H1 (cell line): ENCODE data around the gene ADGRV1. TPM values are rescaled to one million over a fixed set of nuclear protein-coding genes. Genes with fewer than 3 reads are reported as not detected.

ENCODE experiments used
- CTCF ChIA-PET: fragments of 300-600 bp; sonication (Branson Sonifier 250); formaldehyde crosslinking; loops from one replicate; lab custom pipeline; 2021; ENCODE audit not compliant: partially characterized antibody; lab: Charles Lee
- POLR2A ChIA-PET: fragments of 300-600 bp; sonication (Branson Sonifier 250); formaldehyde crosslinking; loops from one replicate; lab custom pipeline; 2021; ENCODE audit warnings: inconsistent platforms; ENCODE audit not compliant: partially characterized antibody; lab: Charles Lee
- DNase-seq, 2 experiments: peaks; one replicate each; pipeline versions ENCODE4 v3.0.0 to v3.0.0-alpha.2; 2010 to 2022; ENCODE audit warnings: low spot score in 2 of 2, low read depth in 1 of 2, mixed read lengths in 1 of 2
- FAIRE-seq: peaks from 2 replicates; lab custom pipeline; 2011; peaks lifted over from hg19 to GRCh38; lab: Jason Lieb, UNC
- H2AFZ ChIP-seq: 2 replicates; pipeline ENCODE4 v1.8.1; 2012; ENCODE audit warnings: low read length, inconsistent platforms
- H2AK5ac ChIP-seq: 2 replicates; pipeline ENCODE4 v1.6.1; 2013; ENCODE audit warnings: low read depth, low read length
- H2BK120ac ChIP-seq: replicated peaks from 2 replicates; pipeline ENCODE3; 2013; ENCODE audit warnings: low read depth, low read length, inconsistent platforms
- H2BK12ac ChIP-seq: 2 replicates; pipeline ENCODE4 v1.6.1; 2013; ENCODE audit warnings: low read depth, low read length
- H2BK15ac ChIP-seq: 2 replicates; pipeline ENCODE4 v1.6.1; 2013; ENCODE audit warnings: low read length
- H2BK20ac ChIP-seq: 2 replicates; pipeline ENCODE4 v1.6.1; 2013; ENCODE audit warnings: low read length
- H2BK5ac ChIP-seq: 2 replicates; pipeline ENCODE4 v1.6.1; 2013; ENCODE audit warnings: low read depth, low read length
- H3K14ac ChIP-seq: 2 replicates; pipeline ENCODE4 v1.6.1; 2013; ENCODE audit warnings: inconsistent platforms; ENCODE audit not compliant: insufficient read length
- H3K18ac ChIP-seq: 2 replicates; pipeline ENCODE4 v1.6.1; 2013; ENCODE audit warnings: low read length; ENCODE audit errors: extremely low read depth
- H3K23ac ChIP-seq: 2 replicates; pipeline ENCODE4 v1.6.1; 2013; ENCODE audit warnings: inconsistent platforms; ENCODE audit not compliant: insufficient read length
- H3K23me2 ChIP-seq: 2 replicates; pipeline ENCODE4 v1.6.1; 2013; ENCODE audit warnings: low read depth, low read length
- H3K27ac ChIP-seq: 2 replicates; pipeline ENCODE4 v1.6.1; 2011; ENCODE audit warnings: low read depth, low read length, inconsistent platforms
- H3K27me3 ChIP-seq, 4 experiments: replicated peaks in 1 of 4; 1 replicate in 1 of 4; 2 replicates in 3 of 4; pipeline versions ENCODE4 v1.6.1 to v1.8.1; 2011 to 2013; ENCODE audit warnings: low read length in 3 of 4, mild to moderate bottlenecking in 3 of 4, inconsistent platforms in 2 of 4, mixed read lengths in 2 of 4, moderate library complexity in 1 of 4; ENCODE audit not compliant: control insufficient read depth in 3 of 4, insufficient read depth in 3 of 4; ENCODE audit errors: extremely low read depth in 1 of 4
- H3K36me3 ChIP-seq, 4 experiments: 2 replicates each; pipeline versions ENCODE4 v1.6.1 to v1.8.1; 2011 to 2013; ENCODE audit warnings: mild to moderate bottlenecking in 4 of 4, low read length in 3 of 4, moderate library complexity in 2 of 4, control low read depth in 1 of 4, inconsistent platforms in 1 of 4; ENCODE audit not compliant: insufficient read depth in 4 of 4, control insufficient read depth in 2 of 4
- H3K4ac ChIP-seq: replicated peaks from 2 replicates; pipeline ENCODE3; 2013; ENCODE audit warnings: low read length, low read depth, mixed read lengths, inconsistent platforms; ENCODE audit not compliant: insufficient read length
- H3K4me1 ChIP-seq, 4 experiments: replicated peaks in 1 of 4; 1 replicate in 1 of 4; 2 replicates in 3 of 4; pipeline versions ENCODE4 v1.6.1 to v1.8.1; 2011 to 2013; ENCODE audit warnings: low read length in 3 of 4, inconsistent platforms in 2 of 4, mixed read lengths in 1 of 4; ENCODE audit not compliant: insufficient read depth in 4 of 4, control insufficient read depth in 3 of 4
- H3K4me2 ChIP-seq, 2 experiments: 2 replicates each; pipeline versions ENCODE4 v1.6.1 to v1.8.1; 2011 to 2013; ENCODE audit warnings: low read depth in 2 of 2, low read length in 2 of 2, control low read depth in 1 of 2, inconsistent platforms in 1 of 2, mild to moderate bottlenecking in 1 of 2; ENCODE audit not compliant: insufficient read depth in 1 of 2
- H3K4me3 ChIP-seq, 4 experiments: fragments of 200-600, 300-600 bp in 1 of 4; sonication (generic), shearing (Covaris generic), sonication (Bioruptor Twin) in 1 of 4; 2 replicates each; pipeline versions ENCODE4 v1.5.1 to v1.8.1; 2011 to 2016; ENCODE audit warnings: low read length in 4 of 4, low read depth in 3 of 4, control low read depth in 2 of 4, inconsistent platforms in 2 of 4, mild to moderate bottlenecking in 2 of 4, mixed read lengths in 1 of 4, moderate library complexity in 1 of 4; ENCODE audit not compliant: insufficient read depth in 2 of 4; ENCODE audit errors: extremely low read depth in 1 of 4
- H3K56ac ChIP-seq: replicated peaks from 2 replicates; pipeline ENCODE3; 2013; ENCODE audit warnings: low read depth, mild to moderate bottlenecking, mixed read lengths, low read length, inconsistent platforms; ENCODE audit not compliant: insufficient read length
- H3K79me1 ChIP-seq: 2 replicates; pipeline ENCODE4 v1.6.1; 2013; ENCODE audit warnings: low read depth, low read length, control low read depth
- H3K79me2 ChIP-seq, 2 experiments: 2 replicates each; pipeline versions ENCODE4 v1.6.1 to v1.8.1; 2012 to 2013; ENCODE audit warnings: low read length in 2 of 2, mild to moderate bottlenecking in 2 of 2, inconsistent platforms in 1 of 2; ENCODE audit not compliant: insufficient read depth in 2 of 2, control insufficient read depth in 1 of 2
- H3K9ac ChIP-seq, 4 experiments: replicated peaks in 1 of 4; 1 replicate in 1 of 4; 2 replicates in 3 of 4; pipeline versions ENCODE4 v1.6.1 to v1.8.1; 2011 to 2013; ENCODE audit warnings: low read depth in 3 of 4, low read length in 3 of 4, control low read depth in 2 of 4, mild to moderate bottlenecking in 2 of 4, moderate library complexity in 2 of 4, inconsistent platforms in 1 of 4; ENCODE audit errors: extremely low read depth in 1 of 4
- H3K9me3 ChIP-seq, 2 experiments: 2 replicates each; pipeline versions ENCODE4 v1.6.1 to v1.8.1; 2012 to 2013; ENCODE audit warnings: mild to moderate bottlenecking in 2 of 2, moderate library complexity in 2 of 2, control low read depth in 1 of 2, inconsistent platforms in 1 of 2, low read depth in 1 of 2, low read length in 1 of 2, mixed read lengths in 1 of 2; ENCODE audit not compliant: insufficient read depth in 2 of 2
- H4K20me1 ChIP-seq, 2 experiments: replicated peaks in 1 of 2; 2 replicates each; pipeline versions ENCODE3 to v1.8.1; 2011 to 2013; ENCODE audit warnings: inconsistent platforms in 2 of 2, low read length in 2 of 2, mild to moderate bottlenecking in 1 of 2; ENCODE audit not compliant: insufficient read depth in 2 of 2, control insufficient read depth in 1 of 2
- H4K5ac ChIP-seq: 2 replicates; pipeline ENCODE4 v1.6.1; 2013; ENCODE audit warnings: low read length, low read depth, mixed read lengths, inconsistent platforms; ENCODE audit not compliant: insufficient read length
- H4K8ac ChIP-seq: 2 replicates; pipeline ENCODE4 v1.8.0; 2013; ENCODE audit warnings: mild to moderate bottlenecking, moderate library complexity, low read length, inconsistent platforms; ENCODE audit not compliant: insufficient read depth; ENCODE audit errors: extremely low read depth
- H4K91ac ChIP-seq: replicated peaks from 2 replicates; pipeline ENCODE3; 2013; ENCODE audit warnings: low read length, mixed read lengths, inconsistent platforms; ENCODE audit not compliant: insufficient read length
- EP300 ChIP-seq, 2 experiments: IDR thresholded peaks; 1 replicate in 1 of 2; 2 replicates in 1 of 2; pipeline ENCODE4 v1.6.1; 2011 to 2012; ENCODE audit warnings: low read depth in 2 of 2, low read length in 2 of 2, mild to moderate bottlenecking in 2 of 2, borderline replicate concordance in 1 of 2, inconsistent platforms in 1 of 2, moderate library complexity in 1 of 2
- WGBS, 2 experiments: shearing (Covaris generic) in 1 of 2; methylation state at CpG; one replicate each; pipeline versions ENCODE4 v1.1.6 to v1.1.7; 2013 to 2015; ENCODE audit warnings: low lambda C conversion rate in 2 of 2, mixed read lengths in 2 of 2, inconsistent platforms in 1 of 2, low coverage in 1 of 2, missing lambda C conversion rate in 1 of 2; ENCODE audit not compliant: insufficient replicate concordance in 2 of 2, insufficient coverage in 1 of 2, insufficient read length in 1 of 2; ENCODE audit errors: extremely low coverage in 1 of 2, missing lambda C conversion rate in 1 of 2; 5-methylcytosine and 5-hydroxymethylcytosine counted together
- polyA plus RNA-seq, 7 experiments: library from polyadenylated mRNA; depleted of rRNA in 3 of 7; stranded (reverse) in 5 of 7; unstranded in 2 of 7; fragments of >200 nt in 5 of 7; fragments of 200-250 nt in 2 of 7; gene quantifications; 1 replicate in 5 of 7; 2 replicates in 1 of 7; 4 replicates in 1 of 7; pipeline versions ENCODE4 v1.2.1 to v1.2.3, GENCODE V29; 2011 to 2013; ENCODE audit warnings: missing spikeins in 2 of 7, mixed read lengths in 2 of 7
- total RNA-seq: library from RNA; stranded (reverse); fragmentation: NEBNext Ultra II Directional; extraction: Animal tissue kit (Norgen Biotek cat#: 25700); gene quantifications from 2 replicates; pipeline ENCODE4 v1.2.1, GENCODE V29; 2021

ADGRV1 gene
- total and polyA plus RNA-seq, 2 of the 8 experiments (the other 6 are each of a cell fraction or from before 2014, with no cell fraction given): 53.1 to 62.2 TPM

- Histone ChIP-seq H3K27ac (no peak overlapping the region), H3K4me2 (no peak overlapping the region), H3K9ac (no peak overlapping the region), H3K18ac (no peak overlapping the region), H3K36me3 (no peaks in the 10 kb centered on the region), H2BK120ac (no peak overlapping the region), H3K4ac (no peak overlapping the region), H3K4me1 (peaks cover 0 to 4% (median under 1%) of the 10 kb centered on the region in 4 experiments; a peak in 3 of 7 replicates), H2BK5ac (no peak overlapping the region), H2BK20ac (no peak overlapping the region), H3K79me2 (no peaks in the 10 kb centered on the region), H3K79me1 (peaks cover 2% of the 10 kb centered on the region; the same call in 1 of the 2 replicates), H2AFZ (no peak overlapping the region), H4K91ac (no peak overlapping the region), H2BK15ac (no peak overlapping the region), H3K23me2 (no peaks in the 10 kb centered on the region), H3K14ac (no peak overlapping the region), H3K27me3 (no peaks in the 10 kb centered on the region)
- CTCF ChIA-PET: no interaction called here
- TF ChIP-seq EP300 (IDR thresholded peaks at IDR 0.05; ENCODE audit: borderline replicate concordance in 1 of 2, low read depth in 2 of 2, low read length in 2 of 2): no peak
- TF ChIP-seq, all 59 proteins: peak for 0
- 90% methylated on average over 5 of the region's 5 CpGs; no CpG with 5 or more reads in 1 of the 2 experiments for WGBS, 2 experiments
- Histone ChIP-seq H4K5ac (no peak overlapping the region), H3K23ac (no peak overlapping the region), H4K8ac (no peak overlapping the region), H3K56ac (no peak overlapping the region), H4K20me1 (no peaks in the 10 kb centered on the region), H3K4me3 (no peak overlapping the region), H2BK12ac (no peak overlapping the region), H2AK5ac (no peak overlapping the region), H3K9me3 (no peaks in the 10 kb centered on the region)
- POLR2A ChIA-PET: no interaction called here
- no peak for FAIRE-seq
- DNase-seq: no peak
Observed at GRCh38 chr5:91032125-91032524, 473.5 kb downstream of the ADGRV1 start.
